SH-SY5Y (cell line): ENCODE measurements around the gene MED13L.

Experiments used
- GATA2 ChIP-seq: IDR thresholded peaks from 2 replicates; pipeline ENCODE4 v1.6.1; 2011; ENCODE audit warnings: mild to moderate bottlenecking, low read depth, low read length
- GATA3 ChIP-seq: IDR thresholded peaks from 2 replicates; pipeline ENCODE4 v1.6.1; 2011; ENCODE audit warnings: low read depth, mild to moderate bottlenecking, low read length, moderate library complexity

DNA sequence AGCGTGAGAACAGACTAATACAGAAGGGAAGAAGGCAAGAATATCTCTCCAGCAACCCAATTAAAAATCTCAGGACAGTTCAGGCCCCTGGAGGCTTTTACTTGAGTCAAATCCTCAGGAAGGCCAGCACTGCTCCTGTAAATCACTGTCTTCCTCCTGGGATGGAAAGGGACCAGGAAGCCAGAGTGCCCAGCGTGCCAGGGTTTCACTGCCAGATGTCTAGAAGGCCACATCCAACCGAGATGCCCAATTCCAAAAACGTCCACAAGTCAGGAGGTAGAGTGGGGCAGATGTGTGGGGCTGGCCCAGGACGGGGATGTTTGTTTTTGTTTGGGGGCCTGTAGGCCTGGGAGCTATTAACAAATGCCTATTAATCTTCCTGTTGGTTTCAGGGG, 332.0 kb downstream of the MED13L start:
- TF ChIP-seq GATA2 (no peak), GATA3 (no peak)
